Cardiac septum (tissue), 1 donor: ENCODE results near the gene NPEPPS. TPM values are rescaled to one million over a fixed set of nuclear protein-coding genes. Genes with fewer than 3 reads are reported as not detected.
A peak's percentile ranks its signal among the peaks of the same experiment; 100 is the strongest.

Experiments used
- DNase-seq: peaks from one replicate; pipeline ENCODE4 v3.0.0-alpha.2; 2020; ENCODE audit warnings: low spot score
- intact Hi-C: fragments of 100-400 bp; cut with DNase I; formaldehyde crosslinking; loops from one replicate; pipeline ENCODE4 v1.14.0; 2022
- total RNA-seq: library from RNA; stranded (reverse); fragmentation: NEBNext Ultra II Directional; extraction: Animal tissue kit (Norgen Biotek cat#: 25700); gene quantifications from one replicate; pipeline ENCODE4 v1.2.1, GENCODE V29; 2021
- donor health status: DM: no; HTN: no; CAD: no.

NPEPPS gene
- total RNA-seq, 1 donor from 2014 or later = 73.1 TPM

GRCh38 chr17:47650525-47651522, 119.9 kb downstream of the NPEPPS start:
- peak; percentile 98 for DNase-seq

DNA sequence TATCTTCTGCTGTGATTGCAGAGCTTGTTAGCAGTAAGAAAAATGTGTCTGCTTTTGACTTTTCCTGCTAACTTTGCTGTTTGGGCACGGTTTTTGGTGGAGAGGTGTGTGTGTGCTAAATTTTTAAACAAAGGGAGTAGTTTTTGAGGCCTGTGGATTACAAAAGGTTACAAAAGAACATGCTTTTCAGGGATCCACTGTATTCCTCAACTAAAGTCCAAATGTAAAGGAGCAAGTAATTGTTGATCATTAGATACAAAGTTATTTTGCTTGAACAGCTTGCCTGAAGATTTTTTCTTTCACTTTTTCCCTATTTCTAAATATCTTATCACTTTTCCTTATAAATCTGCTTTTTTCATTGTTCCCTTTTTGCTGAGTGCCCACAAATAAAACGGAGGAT, 120.8 kb downstream of the NPEPPS start:
- DNase-seq = no peak
- intact Hi-C loops = loop anchor here (5.0 kb wide), 1 partner anchor 41 kb away; the partner anchor contains the start of gene TBKBP1

More at GRCh38 chr17:47650525-47651522, 119.9 kb downstream of the NPEPPS start:
- intact Hi-C loops = loop anchor here (5.0 kb wide), 1 partner anchor 41 kb away; the partner anchor contains the start of gene TBKBP1

- no peak for DNase-seq
- intact Hi-C loops = loop anchor here (5.0 kb wide), 1 partner anchor 40 kb away; the partner anchor contains the start of gene TBKBP1
These were observed 121.7 kb downstream of the NPEPPS start for GRCh38 chr17:47652570-47652969.

DNA sequence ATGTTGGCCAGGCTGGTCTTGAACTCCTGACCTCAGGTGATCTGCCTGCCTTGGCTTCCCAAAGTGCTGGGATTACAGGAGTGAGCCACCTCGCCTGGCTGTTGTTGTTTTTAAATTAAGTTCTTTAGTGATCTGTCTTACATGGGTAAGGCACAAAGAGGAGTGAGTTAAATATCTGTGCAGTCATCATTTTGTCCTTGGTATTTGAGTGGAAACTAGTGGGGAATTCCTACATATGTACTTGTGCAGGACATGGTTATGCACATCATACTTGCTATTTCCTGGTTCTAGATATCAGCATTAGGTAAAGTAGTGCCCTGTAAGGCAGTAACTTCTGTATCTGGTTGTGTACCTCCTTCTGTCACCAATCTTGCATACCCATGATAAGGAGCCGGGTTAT, 122.5 kb downstream of the NPEPPS start:
- DNase-seq = no peak
- intact Hi-C loops = loop anchor here (5.0 kb wide), 1 partner anchor 39 kb away; the partner anchor contains the start of gene TBKBP1

- DNase-seq = no peak
- intact Hi-C loops = loop anchor here (5.0 kb wide), 1 partner anchor 37 kb away; the partner anchor contains the start of gene TBKBP1
These were observed 124.1 kb downstream of the NPEPPS start for GRCh38 chr17:47654991-47655390.

GRCh38 chr17:47660064-47660492, 129.2 kb downstream of the NPEPPS start:
- intact Hi-C loops = no loop called here
- DNase-seq = no peak

DNA sequence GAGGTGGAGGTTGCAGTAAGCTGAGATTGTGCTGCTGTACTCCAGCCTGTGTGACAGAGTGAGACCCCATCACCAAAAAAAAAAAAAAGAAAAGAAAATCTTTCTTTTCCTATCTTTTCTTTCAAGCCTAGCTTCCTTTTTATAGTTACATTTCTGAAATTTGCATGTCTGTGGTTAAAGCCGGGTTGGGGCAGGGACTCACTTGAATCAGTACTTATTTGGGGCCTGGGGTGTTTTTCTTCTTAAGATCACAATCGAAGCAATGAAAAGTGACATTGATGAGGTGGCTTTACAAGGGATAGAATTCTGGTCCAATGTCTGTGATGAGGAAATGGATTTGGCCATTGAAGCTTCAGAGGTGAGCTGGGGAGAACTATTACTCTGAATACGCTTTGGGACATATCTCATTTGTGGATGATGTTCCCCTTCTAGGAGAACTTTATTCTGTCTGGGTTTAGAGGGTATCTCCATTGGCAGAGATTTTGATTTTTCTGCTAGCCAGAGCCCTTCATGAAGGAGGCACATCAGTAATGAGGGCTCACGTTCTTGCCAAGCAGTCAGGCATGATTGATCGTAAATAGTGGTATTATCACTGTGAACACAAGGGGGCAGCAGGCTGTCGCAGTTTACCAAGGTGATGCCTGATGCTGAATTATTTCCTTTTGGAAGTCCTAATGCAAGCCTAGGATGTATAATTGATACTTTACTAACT, 133.2 kb downstream of the NPEPPS start:
- DNase-seq = no peak
- intact Hi-C loops = no loop called here

DNA sequence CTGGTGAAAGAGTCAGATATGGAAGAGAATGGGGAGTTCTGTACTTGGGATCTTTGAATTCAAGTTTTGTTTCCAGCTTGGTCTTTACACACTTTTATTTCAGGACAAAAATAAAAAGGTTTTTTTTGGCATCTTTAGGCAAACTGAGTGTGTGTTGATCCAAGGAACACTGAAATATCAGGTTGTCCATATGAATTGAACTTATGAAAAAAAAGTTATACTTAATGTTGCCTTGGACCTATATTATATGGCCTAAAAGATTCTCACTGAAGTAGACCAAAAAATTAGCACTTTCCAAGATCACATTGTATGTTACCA, 133.7 kb downstream of the NPEPPS start:
- no peak for DNase-seq
- intact Hi-C loops = no loop called here

DNA sequence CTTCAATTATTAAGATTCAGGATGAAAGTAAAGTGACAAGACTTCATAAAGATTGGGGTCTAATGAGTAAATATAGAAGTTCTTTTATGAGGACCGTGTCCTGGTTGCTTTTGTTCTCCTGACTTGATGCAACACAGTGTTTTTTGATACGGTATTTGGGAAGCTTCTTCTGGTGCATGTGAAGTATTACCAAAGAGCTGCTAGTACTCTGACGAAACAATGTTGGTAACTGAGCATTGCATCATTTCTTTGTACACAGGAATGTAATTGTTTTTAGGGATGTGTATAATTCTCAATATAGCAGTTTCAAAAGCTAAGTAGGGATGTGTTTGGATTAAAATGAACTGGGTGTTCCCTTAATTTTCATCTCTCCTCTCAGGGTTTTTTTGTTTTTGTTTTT, 134.7 kb downstream of the NPEPPS start:
- intact Hi-C loops = no loop called here
- no peak for DNase-seq

DNA sequence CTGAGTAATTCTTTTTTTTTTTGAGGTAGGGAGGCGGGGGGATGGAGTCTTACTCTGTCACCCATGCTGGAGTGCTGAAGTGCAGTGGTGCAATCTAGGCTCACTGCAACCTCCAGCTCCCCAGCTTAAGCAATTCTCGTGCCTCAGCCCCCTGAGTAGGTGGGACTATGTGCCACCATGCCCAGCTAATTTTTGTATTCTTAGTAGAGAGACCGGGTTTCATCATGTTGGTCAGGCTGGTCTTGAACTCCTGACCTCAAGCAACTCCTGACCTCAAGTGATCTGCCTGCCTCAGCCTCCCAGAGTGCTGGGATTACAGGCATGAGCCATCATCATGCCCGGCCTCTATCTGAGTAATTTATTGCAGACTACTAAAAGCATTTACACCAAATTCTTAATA, 138.2 kb downstream of the NPEPPS start:
- DNase-seq = no peak
- intact Hi-C loops = no loop called here

DNA sequence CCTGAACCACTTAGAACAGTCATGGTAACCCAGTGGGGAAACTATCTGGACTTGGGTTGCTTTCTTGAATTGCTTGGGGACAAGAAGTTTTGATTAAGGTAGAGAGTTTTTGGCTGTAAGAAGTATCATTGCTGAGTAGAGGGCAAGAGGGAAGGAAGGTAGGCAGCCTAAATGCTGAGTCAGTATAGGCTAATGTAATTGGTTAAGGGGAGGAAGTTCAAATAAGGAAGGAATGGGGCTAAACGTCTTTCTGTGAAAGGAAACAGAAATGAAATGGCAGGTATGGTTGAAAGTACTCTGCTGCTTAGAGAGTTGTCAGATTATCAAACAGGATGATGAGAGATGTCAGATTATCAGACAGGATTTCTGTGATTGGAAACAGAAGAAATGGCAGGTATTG, 139.2 kb downstream of the NPEPPS start:
- intact Hi-C loops = no loop called here
- DNase-seq = no peak

Other genes with a start within 250 kb of the NPEPPS start
- gene EFCAB13, start 207.2 kb upstream of the NPEPPS start, total RNA-seq = 3.0 TPM
- 185 TPM for gene KPNB1, start 118.8 kb downstream of the NPEPPS start, total RNA-seq
- gene TBKBP1, start 163.1 kb downstream of the NPEPPS start, total RNA-seq = 11.2 TPM
- gene TBX21, start 202.1 kb downstream of the NPEPPS start, total RNA-seq = 0.30 TPM